Measurements from ENCODE around the gene RGL4. TPM values are rescaled to one million over a fixed set of nuclear protein-coding genes. Genes with fewer than 3 reads are reported as not detected.

RGL4 gene
- total RNA-seq, 2 donors from 2014 or later, result not detected

DNA sequence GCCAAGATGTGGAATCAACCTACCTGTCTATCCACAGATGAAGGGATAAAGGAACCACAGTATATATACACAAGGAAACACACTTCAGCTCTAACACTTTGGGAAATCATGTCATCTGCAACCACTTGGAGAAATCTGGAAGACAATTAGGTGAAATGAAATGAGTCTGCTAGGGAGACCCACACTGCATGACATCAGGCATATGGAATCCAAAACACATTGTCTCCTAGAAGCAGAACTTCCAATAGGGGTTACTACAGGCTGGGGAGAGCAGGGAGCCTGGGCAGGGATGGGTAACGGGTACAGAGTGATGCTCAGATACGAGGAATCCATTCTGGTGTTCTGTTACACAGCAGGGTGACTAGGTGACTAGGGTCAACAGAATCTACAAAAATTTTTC lies 18.3 kb downstream of the RGL4 start:
- H3K9me3 ChIP-seq, result no peaks in the 10 kb centered on the region
- no peaks in the 10 kb centered on the region for H3K4me1 ChIP-seq
- TF ChIP-seq, protein P1, sequence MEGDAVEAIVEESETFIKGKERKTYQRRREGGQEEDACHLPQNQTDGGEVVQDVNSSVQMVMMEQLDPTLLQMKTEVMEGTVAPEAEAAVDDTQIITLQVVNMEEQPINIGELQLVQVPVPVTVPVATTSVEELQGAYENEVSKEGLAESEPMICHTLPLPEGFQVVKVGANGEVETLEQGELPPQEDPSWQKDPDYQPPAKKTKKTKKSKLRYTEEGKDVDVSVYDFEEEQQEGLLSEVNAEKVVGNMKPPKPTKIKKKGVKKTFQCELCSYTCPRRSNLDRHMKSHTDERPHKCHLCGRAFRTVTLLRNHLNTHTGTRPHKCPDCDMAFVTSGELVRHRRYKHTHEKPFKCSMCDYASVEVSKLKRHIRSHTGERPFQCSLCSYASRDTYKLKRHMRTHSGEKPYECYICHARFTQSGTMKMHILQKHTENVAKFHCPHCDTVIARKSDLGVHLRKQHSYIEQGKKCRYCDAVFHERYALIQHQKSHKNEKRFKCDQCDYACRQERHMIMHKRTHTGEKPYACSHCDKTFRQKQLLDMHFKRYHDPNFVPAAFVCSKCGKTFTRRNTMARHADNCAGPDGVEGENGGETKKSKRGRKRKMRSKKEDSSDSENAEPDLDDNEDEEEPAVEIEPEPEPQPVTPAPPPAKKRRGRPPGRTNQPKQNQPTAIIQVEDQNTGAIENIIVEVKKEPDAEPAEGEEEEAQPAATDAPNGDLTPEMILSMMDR (IDR thresholded peaks at IDR 0.05), result no peak
- TF ChIP-seq POLR2A (IDR thresholded peaks at IDR 0.05), result no peak
- H3K27ac ChIP-seq, result no peak overlapping the region
- intact Hi-C loops (cut with DNase I), result no loop called here
- H3K4me3 ChIP-seq, result no peak overlapping the region
- H3K36me3 ChIP-seq (replicated peaks in 1 of 2; ENCODE audit: insufficient read depth in 1 of 2, low read depth in 2 of 2), result peaks cover 0 to 36% of the 10 kb centered on the region in 2 donors
- DNase-seq, result no peak
- no peaks in the 10 kb centered on the region for H3K27me3 ChIP-seq
- 89 to 90% methylated on average over 2 of the region's 2 CpGs for WGBS, 2 donors
- no peak for ATAC-seq

DNA sequence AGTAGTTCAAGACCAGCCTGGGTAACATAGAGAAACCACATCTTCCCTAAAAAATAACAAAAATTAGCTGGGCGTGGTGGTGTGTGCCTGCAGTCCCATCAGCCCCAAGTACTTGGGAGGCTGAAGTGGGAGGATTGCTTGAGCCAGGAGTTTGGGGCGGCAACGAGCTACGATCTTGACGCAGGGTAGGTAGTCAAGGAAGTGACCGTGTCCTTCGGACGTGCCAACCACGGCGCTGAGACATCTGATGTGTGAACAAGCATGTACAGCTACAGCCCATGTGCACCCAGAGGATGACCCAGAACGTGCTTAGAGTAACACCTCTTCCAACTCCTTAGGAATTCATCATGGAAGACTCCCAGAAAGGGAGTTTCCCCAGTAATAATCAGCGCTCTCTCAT lies 21.4 kb downstream of the RGL4 start:
- ATAC-seq (no peak), DNase-seq (no peak)
- Histone ChIP-seq H3K4me3 (no peak overlapping the region), H3K27me3 (no peaks in the 10 kb centered on the region), H3K9me3 (no peaks in the 10 kb centered on the region), H3K4me1 (peaks cover 15% of the 10 kb centered on the region), H3K36me3 (replicated peaks in 1 of 2; ENCODE audit: insufficient read depth in 1 of 2, low read depth in 2 of 2) (peaks cover 0 to 14% of the 10 kb centered on the region in 2 donors), H3K27ac (no peak overlapping the region)
- intact Hi-C loops (cut with DNase I), result no loop called here
- no peak for TF ChIP-seq POLR2A (IDR thresholded peaks at IDR 0.05)
- TF ChIP-seq, protein P1 (IDR thresholded peaks at IDR 0.05), result no peak
- WGBS, 2 donors, result 89 to 91% methylated on average over 11 to 12 of the region's 12 CpGs

DNA sequence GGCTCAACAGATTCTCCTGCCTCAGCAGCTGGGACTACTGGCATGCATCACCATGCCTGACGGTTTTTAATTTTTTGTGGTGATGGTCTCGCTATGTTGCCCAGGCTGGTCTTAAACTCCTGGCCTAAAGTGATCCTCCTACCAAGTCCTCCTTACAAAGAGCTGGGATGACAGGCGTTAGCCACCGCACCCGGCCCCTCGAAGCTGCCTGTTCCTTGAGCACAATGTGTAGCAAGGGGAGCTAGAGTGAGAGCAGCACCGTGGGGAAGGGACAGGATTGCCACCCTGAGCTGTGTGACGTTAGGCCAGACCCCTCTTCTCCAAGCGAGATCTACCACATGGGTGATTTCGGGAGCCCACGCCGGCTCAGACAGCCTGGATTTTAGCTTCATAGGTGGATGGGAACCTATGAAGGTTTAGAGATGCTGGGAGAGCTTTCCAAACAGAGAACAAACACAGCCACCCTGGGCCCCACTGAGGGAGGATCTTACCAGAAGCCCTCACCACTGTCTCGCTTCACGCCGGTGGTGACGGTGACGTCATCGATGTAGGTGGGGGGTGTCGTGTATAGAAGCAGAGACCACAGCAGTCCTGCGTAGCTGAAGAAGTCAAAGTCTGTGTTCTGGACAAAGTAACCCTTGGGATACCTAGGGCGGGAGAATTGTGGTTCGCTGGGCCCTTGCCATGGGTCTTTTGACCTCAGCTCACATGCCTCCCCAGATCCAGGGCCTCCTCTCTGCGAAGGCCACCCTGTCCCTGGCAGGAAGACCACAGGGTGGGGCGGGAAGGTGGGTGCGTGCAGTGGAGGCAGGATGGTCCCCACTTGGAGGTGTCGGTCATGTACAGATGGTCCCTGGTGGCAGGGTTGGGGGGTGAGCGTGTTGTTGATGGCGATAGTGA lies 23.1 kb downstream of the RGL4 start:
- ATAC-seq (no peak), DNase-seq (no peak)
- 92% methylated on average over 23 to 28 of the region's 28 CpGs for WGBS, 2 donors
- Histone ChIP-seq H3K27ac (no peak overlapping the region), H3K4me1 (peaks cover 19% of the 10 kb centered on the region), H3K9me3 (no peaks in the 10 kb centered on the region), H3K36me3 (replicated peaks in 1 of 2; ENCODE audit: insufficient read depth in 1 of 2, low read depth in 2 of 2) (peaks cover 0 to 11% of the 10 kb centered on the region in 2 donors), H3K27me3 (no peaks in the 10 kb centered on the region), H3K4me3 (no peak overlapping the region)
- intact Hi-C loops (cut with DNase I), result no loop called here
- TF ChIP-seq POLR2A (IDR thresholded peaks at IDR 0.05), result no peak
- TF ChIP-seq, protein P1 (IDR thresholded peaks at IDR 0.05), result no peak

DNA sequence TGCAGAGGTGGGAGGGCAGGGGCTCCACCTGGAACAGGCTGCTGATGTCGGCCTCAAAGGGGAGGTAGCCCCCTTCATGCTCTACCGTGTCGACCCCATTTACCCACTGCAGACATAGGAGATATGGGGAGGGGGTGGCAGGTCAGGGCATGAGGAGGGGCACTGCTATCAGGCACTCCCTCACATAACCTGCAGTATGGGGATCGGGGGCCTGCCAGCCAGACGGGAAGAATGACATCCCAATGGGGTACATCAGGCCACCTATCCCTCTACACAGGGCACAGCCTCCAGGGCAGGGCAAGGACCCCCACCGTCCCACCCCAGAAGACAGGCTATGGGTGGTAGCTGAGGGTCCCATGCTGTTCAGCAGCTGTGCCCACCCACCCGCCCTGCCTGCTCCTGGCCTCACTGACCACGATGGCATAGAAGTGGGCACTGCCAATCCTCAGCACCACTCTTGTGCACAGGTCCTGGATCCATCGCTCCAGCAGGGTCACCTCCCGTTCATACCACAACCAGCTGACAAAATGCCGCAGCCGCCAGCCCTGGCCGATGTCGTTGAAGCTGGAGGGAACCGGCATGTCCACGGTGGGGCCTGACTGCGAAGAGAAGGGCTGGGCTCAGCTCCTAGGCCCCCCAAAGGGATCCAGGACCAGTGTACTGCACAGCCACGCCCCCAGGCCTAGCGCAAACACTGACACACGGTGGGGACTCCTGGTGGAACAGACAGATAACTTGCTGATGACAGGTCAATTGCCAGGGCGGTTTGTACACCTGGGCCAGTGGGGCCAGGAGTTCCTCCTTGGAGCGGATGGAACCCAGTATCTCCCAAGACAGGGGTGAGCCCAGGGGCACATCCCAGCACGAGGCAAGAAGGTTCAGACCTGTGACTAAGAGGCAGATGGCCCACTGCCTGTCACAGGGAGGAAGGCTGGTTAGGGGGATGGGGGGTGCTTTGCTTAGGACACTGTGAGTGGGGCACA lies 24.1 kb downstream of the RGL4 start:
- Histone ChIP-seq H3K27me3 (no peaks in the 10 kb centered on the region), H3K4me3 (no peak overlapping the region), H3K9me3 (no peaks in the 10 kb centered on the region), H3K4me1 (peaks cover 19% of the 10 kb centered on the region), H3K27ac (no peak overlapping the region), H3K36me3 (replicated peaks in 1 of 2; ENCODE audit: insufficient read depth in 1 of 2, low read depth in 2 of 2) (peaks cover 0 to 3% of the 10 kb centered on the region in 2 donors)
- DNase-seq, result no peak
- TF ChIP-seq, protein P1 (IDR thresholded peaks at IDR 0.05), result no peak
- no peak for TF ChIP-seq POLR2A (IDR thresholded peaks at IDR 0.05)
- no peak for ATAC-seq
- WGBS, 2 donors, result 85 to 96% methylated on average over 4 to 17 of the region's 23 CpGs
- intact Hi-C loops (cut with DNase I), result no loop called here
